HCT116 (cell line): ENCODE data around the gene RPL36AL. TPM values are rescaled to one million over a fixed set of nuclear protein-coding genes. Genes with fewer than 3 reads are reported as not detected.

ENCODE experiments used
- ATAC-seq: fragments of 200-7000 bp; cut with Tn5 transposase; 2 replicates; pipeline ENCODE4 v1.9.1; 2020; ENCODE audit warnings: mild to moderate bottlenecking, moderate library complexity
- BruUV-seq: library from RNA; stranded (reverse); fragments of 400-500 nt; replicated peaks from 2 replicates; lab custom pipeline; 2021; lab: Mats Ljungman, UMichigan
- CTCF ChIA-PET: fragments of 300-600 bp; sonication (Branson Sonifier 250); formaldehyde crosslinking; loops from one replicate; lab custom pipeline; 2021; ENCODE audit warnings: antibody characterized with exemption; lab: Charles Lee
- POLR2A ChIA-PET: fragments of 300-600, 350-600 bp; sonication (Branson Sonifier 250); formaldehyde crosslinking; loops from one replicate; lab custom pipeline; 2021; ENCODE audit warnings: antibody characterized with exemption; lab: Charles Lee
- RAD21 ChIA-PET, 2 experiments: fragments of 300-600 bp; sonication (Branson Sonifier 250); formaldehyde crosslinking; loops; one replicate each; lab custom pipeline; 2023; ENCODE audit warnings: low total read pairs in 2 of 2; ENCODE audit not compliant: uncharacterized antibody in 2 of 2, unreplicated experiment in 2 of 2, low non-redundant PET in 1 of 2; lab: Charles Lee
- DNase-seq: peaks from one replicate; pipeline ENCODE4 v3.0.0-alpha.2; 2010; ENCODE audit warnings: low read depth, low spot score
- H2AFZ ChIP-seq: fragments of 200-600 bp; shearing (Covaris generic), sonication (generic); 2 replicates; pipeline ENCODE4 v1.6.1; 2017; ENCODE audit warnings: low read depth, mixed run types, mixed read lengths, antibody characterized with exemption, low read length; ENCODE audit not compliant: poor library complexity, severe bottlenecking
- H3K27ac ChIP-seq: 2 replicates; pipeline ENCODE4 v1.5.1; 2012; ENCODE audit warnings: low read depth, low read length
- H3K27me3 ChIP-seq: fragments of 200-600 bp; sonication (generic); 2 replicates; pipeline ENCODE4 v1.6.1; 2016; ENCODE audit warnings: mixed run types, low read length, mixed read lengths; ENCODE audit not compliant: insufficient read depth
- H3K36me3 ChIP-seq, 2 experiments: fragments of 200-500 bp in 1 of 2; fragments of 200-600 bp in 1 of 2; sonication (Bioruptor generic) in 1 of 2; sonication (generic) in 1 of 2; 2 replicates each; pipeline versions ENCODE4 v1.5.1 to v1.6.1; 2014 to 2016; ENCODE audit warnings: low read length in 2 of 2, inconsistent platforms in 1 of 2, mixed read lengths in 1 of 2, mixed run types in 1 of 2; ENCODE audit not compliant: insufficient read depth in 2 of 2, control insufficient read depth in 1 of 2
- H3K4me1 ChIP-seq, 2 experiments: fragments of 200-600 bp in 1 of 2; sonication (generic) in 1 of 2; 2 replicates each; pipeline versions ENCODE4 v1.5.1 to v1.6.1; 2012 to 2017; ENCODE audit warnings: low read length in 2 of 2, inconsistent platforms in 1 of 2, mild to moderate bottlenecking in 1 of 2, mixed read lengths in 1 of 2, mixed run types in 1 of 2, moderate library complexity in 1 of 2; ENCODE audit not compliant: insufficient read depth in 2 of 2, control insufficient read depth in 1 of 2
- H3K4me2 ChIP-seq: fragments of 200-600 bp; sonication (generic); 2 replicates; pipeline ENCODE4 v1.6.1; 2017; ENCODE audit warnings: mixed run types, low read length, mixed read lengths
- H3K4me3 ChIP-seq, 2 experiments: fragments of 200-600 bp in 1 of 2; sonication (generic) in 1 of 2; replicated peaks in 1 of 2; 2 replicates each; pipeline ENCODE4 v1.5.1; 2011 to 2016; ENCODE audit warnings: low read length in 2 of 2, control low read depth in 1 of 2, low read depth in 1 of 2, mild to moderate bottlenecking in 1 of 2, mixed read lengths in 1 of 2, mixed run types in 1 of 2
- H3K79me2 ChIP-seq: fragments of 200-600 bp; sonication (generic); 2 replicates; pipeline ENCODE4 v1.6.1; 2017; ENCODE audit warnings: mild to moderate bottlenecking, mixed run types, low read length, moderate library complexity, mixed read lengths; ENCODE audit not compliant: insufficient read depth
- H3K9ac ChIP-seq: fragments of 200-600 bp; sonication (generic); 2 replicates; pipeline ENCODE4 v1.6.1; 2016; ENCODE audit warnings: low read length, mixed read lengths
- H3K9me2 ChIP-seq: fragments of 200-600 bp; sonication (generic), shearing (Covaris generic); 2 replicates; pipeline ENCODE4 v1.6.1; 2017; ENCODE audit warnings: mixed run types, mild to moderate bottlenecking, moderate library complexity; ENCODE audit not compliant: insufficient read depth
- H3K9me3 ChIP-seq, 2 experiments: fragments of 200-500 bp in 1 of 2; fragments of 200-600 bp in 1 of 2; sonication (Bioruptor generic) in 1 of 2; sonication (generic) in 1 of 2; 2 replicates each; pipeline ENCODE4 v1.6.1; 2014 to 2017; ENCODE audit warnings: low read length in 2 of 2, mixed read lengths in 2 of 2, inconsistent platforms in 1 of 2, low read depth in 1 of 2, mild to moderate bottlenecking in 1 of 2, mixed run types in 1 of 2, moderate library complexity in 1 of 2; ENCODE audit not compliant: control insufficient read depth in 1 of 2, insufficient read depth in 1 of 2
- H4K20me1 ChIP-seq: fragments of 200-600 bp; sonication (generic), shearing (Covaris generic); 2 replicates; pipeline ENCODE4 v1.6.1; 2017; ENCODE audit warnings: mixed run types, mild to moderate bottlenecking, moderate library complexity; ENCODE audit not compliant: insufficient read depth
- JUND ChIP-seq: IDR thresholded peaks from 2 replicates; pipeline ENCODE4 v1.6.1; 2012
- SRF ChIP-seq: IDR thresholded peaks from 2 replicates; pipeline ENCODE4 v1.6.1; 2012; ENCODE audit warnings: low read depth
- intact Hi-C: fragments of 100-400 bp; cut with micrococcal nuclease; formaldehyde crosslinking; loops from 2 replicates; pipeline ENCODE4 v1.10.0; 2022
- total RNA-seq: library from RNA; stranded (reverse); gene quantifications from one replicate; pipeline ENCODE4 v1.2.1, GENCODE V29; 2021; ENCODE audit not compliant: unreplicated experiment
- TF ChIP-seq, protein P1 (sequence below): IDR thresholded peaks from 2 replicates; pipeline ENCODE4 v1.6.1; 2012; ENCODE audit warnings: low read depth

RPL36AL gene
- total RNA-seq, 1 experiment from 2014 or later: 212 TPM

DNA sequence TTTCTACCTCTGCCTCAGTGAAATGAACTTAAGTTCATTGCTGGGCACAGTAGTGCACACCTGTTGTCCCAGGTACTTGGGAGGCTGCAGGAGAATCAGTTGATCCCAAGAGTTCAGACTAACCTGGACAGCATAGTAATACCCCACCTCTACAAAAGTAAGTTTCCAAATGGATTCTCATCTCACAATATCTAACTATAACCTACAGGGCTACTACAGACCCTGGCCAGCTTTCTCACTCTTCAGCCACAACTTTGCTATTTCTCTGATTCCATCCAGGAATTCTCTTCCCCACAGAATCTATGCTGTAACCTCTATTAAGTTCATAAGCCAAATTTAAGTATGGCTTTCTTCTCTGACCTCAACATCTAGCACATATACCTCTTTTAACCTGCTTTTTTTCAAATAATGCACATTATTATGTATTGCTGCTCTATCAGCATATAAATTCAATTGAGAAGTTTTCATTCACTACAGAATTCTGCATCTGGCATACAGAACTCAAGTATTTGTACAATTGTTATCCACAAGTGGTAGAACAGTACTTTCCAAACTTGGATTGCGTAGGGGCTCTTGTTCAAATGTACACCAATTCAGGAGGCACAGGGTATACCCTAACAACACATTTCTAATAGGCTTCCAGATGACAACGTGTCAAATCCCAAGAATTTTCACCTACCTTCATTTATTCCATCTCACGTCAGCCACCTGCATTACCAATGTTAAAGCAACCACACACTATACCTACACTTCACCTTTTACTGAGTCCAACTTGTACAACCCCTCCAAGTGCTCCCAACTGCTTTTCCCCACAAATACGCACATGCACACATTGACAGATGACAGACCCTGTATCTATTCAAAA is 38.1 kb downstream of the RPL36AL start (continued):
- TF ChIP-seq, protein P1, sequence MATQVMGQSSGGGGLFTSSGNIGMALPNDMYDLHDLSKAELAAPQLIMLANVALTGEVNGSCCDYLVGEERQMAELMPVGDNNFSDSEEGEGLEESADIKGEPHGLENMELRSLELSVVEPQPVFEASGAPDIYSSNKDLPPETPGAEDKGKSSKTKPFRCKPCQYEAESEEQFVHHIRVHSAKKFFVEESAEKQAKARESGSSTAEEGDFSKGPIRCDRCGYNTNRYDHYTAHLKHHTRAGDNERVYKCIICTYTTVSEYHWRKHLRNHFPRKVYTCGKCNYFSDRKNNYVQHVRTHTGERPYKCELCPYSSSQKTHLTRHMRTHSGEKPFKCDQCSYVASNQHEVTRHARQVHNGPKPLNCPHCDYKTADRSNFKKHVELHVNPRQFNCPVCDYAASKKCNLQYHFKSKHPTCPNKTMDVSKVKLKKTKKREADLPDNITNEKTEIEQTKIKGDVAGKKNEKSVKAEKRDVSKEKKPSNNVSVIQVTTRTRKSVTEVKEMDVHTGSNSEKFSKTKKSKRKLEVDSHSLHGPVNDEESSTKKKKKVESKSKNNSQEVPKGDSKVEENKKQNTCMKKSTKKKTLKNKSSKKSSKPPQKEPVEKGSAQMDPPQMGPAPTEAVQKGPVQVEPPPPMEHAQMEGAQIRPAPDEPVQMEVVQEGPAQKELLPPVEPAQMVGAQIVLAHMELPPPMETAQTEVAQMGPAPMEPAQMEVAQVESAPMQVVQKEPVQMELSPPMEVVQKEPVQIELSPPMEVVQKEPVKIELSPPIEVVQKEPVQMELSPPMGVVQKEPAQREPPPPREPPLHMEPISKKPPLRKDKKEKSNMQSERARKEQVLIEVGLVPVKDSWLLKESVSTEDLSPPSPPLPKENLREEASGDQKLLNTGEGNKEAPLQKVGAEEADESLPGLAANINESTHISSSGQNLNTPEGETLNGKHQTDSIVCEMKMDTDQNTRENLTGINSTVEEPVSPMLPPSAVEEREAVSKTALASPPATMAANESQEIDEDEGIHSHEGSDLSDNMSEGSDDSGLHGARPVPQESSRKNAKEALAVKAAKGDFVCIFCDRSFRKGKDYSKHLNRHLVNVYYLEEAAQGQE: no peak
- TF ChIP-seq, all 23 proteins: peak for 2

GRCh38 chr14:49581209-49582112 is 39.0 kb downstream of the RPL36AL start:
- Histone ChIP-seq H3K9me3 (no peaks in the 10 kb centered on the region), H3K27ac (peak overlapping the region; percentile 7; the same call in 1 of the 2 replicates), H3K4me1 (peaks cover 8 to 46% of the 10 kb centered on the region in 2 experiments), H3K4me3 (no peak overlapping the region), H3K36me3 (peaks cover 22 to 43% of the 10 kb centered on the region in 2 experiments; a peak in 3 of 4 replicates), H3K27me3 (no peaks in the 10 kb centered on the region), H2AFZ (no peak overlapping the region), H3K4me2 (0 out of 2 replicates have a peak overlapping the region, but pooled peaks have one; percentile 3), H3K79me2 (peaks cover 87% of the 10 kb centered on the region), H3K9me2 (no peaks in the 10 kb centered on the region), H4K20me1 (peaks cover 29% of the 10 kb centered on the region; the same call in 1 of the 2 replicates), H3K9ac (0 out of 2 replicates have a peak overlapping the region, but pooled peaks have one; percentile 27)
- intact Hi-C loops: no loop called here
- ATAC-seq: peak; percentile 7; the same call in 1 of the 2 replicates
- TF ChIP-seq SRF: no peak
- peak; percentile 16; the same call in 1 of the 2 replicates for TF ChIP-seq JUND
- DNase-seq: no peak
- BruUV-seq: no TSS peak
- RAD21 ChIA-PET: no interaction called here
- CTCF ChIA-PET: interaction anchor here (0.7 kb wide), 1 partner anchor 64 kb away, joined by 3 read pairs; no protein-coding TSS in a partner anchor
- POLR2A ChIA-PET: interaction anchor here (0.9 kb wide), 1 partner anchor 14 kb away, joined by 3 read pairs; no protein-coding TSS in a partner anchor
